ENCODE results near the gene RSRC1.
"Not testable (repeated sequence)": the region's sequence is repeated elsewhere in the genome, so short reads cannot be mapped to it uniquely, and the experiment has no call there.

RSRC1 gene

DNA sequence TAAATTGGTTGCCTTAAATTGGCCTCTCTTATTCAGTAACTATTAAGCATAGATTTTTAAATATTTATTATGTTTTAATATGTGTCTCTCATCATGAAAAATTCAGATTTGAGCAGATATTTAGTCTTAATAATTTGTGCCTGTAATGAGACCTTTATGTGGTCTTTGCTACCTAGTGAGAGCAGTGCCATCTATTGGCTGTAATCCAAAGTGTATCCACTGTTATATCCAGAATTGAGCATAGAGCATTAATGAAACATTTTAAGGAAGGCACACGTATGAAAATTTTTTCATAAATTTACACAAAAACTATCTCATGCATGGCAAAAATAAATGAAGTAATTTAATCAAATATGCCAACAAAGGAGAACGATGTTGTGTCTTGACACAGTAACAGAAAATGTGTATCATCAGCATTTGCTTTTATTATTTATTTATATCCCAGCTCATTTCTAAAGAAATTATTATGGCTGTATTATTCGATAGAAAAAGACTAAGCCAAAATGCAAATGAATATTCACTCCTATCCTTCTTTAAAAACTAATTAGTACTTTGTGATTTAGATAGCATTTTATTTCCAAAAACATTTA lies 203.5 kb downstream of the RSRC1 start:
- DNase-seq (ENCODE audit: low read depth in 2 of 2), result no peak

DNA sequence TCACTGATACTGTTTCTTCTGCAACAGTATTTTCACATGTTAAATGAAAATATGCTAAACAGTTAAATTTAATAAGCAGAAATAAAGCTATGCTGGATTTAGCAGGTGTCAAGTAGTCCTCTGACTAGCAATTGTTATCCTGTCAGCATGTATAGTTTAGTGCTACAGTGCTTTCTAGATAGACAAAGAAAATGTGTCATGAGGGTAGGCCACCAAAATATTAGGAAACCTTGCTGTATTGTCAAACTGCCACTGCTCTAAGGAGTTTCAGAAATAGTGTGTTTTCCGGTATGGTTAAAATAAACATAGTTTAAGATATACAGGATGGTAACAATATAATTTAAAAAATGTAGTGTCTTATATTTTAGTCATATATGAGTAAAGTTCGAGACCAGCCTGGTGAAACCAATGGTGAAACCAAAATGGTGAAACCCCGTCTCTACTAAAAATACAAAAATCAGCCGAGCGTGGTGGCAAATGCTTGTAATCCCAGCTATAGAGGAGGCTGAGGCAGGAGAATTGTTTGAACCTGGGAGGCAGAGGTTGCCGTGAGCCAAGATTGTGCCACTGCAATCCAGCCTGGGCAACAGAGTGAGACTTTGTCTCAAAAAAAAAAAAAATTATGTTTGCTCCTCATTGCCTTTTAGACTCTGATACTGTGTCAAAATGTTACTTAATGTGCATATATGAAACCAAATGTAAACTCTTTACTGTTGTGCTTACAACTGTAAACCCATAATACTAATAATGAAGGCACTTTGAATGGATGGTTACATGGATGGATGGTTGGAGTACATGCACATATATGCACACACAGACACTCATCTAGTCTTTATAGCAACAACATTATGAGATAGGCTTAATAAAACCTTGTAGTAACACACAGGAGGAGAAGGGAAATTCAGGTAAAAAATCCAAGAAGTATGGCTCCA lies 204.8 kb downstream of the RSRC1 start:
- DNase-seq (ENCODE audit: low read depth in 2 of 2), result no peak

DNA sequence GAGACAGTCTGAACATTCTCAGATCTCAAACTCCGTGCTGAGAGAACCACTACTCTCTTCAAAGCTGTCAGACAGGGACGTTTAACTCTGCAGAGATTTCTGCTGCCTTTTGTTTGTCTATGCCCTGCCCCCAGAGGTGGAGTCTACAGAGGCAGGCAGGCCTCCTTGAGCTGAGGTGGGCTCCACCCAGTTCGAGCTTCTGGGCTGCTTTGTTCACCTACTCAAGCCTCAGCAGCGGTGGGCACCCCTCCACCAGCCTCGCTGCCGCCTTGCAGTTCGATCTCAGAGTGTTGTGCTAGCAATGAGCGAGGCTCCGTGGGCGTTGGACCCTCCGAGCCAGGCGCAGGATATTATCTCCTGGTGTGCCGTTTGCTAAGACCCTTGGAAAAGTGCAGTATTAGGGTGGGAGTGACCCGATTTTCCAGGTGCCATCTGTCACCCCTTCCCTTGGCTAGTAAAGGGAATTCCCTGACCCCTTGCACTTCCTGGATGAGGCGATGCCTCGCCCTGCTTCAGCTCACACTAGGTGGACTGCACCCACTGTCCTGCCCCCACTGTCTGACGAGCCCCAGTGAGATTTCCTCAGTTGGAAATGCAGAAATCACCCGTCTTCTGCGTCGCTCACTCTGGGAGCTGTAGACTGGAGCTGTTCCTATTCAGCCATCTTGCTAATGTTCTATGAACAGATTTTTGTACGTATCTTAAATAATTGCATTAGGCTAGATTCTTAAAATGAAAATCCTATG lies 220.0 kb downstream of the RSRC1 start:
- not testable (repeated sequence) for DNase-seq (ENCODE audit: low read depth in 2 of 2)

DNA sequence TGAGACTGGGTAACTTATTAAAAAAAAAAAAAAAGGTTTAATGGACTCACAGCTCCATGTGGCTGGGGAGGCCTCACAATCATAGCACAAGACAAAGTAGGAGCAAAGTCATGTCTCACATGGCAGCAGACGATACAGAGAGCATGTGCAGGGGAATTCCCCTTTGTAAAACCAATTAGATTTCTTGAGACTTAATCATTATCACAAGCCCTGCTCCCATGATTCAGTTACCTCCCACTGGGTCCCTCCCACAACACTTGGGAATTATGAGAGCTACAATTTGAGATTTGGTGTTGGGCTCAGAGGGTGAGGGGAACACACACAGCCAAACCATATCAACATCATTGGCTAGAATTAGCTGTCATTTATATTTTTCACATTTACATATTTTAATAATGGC lies 221.0 kb downstream of the RSRC1 start:
- no peak for DNase-seq (ENCODE audit: low read depth in 2 of 2)

DNA sequence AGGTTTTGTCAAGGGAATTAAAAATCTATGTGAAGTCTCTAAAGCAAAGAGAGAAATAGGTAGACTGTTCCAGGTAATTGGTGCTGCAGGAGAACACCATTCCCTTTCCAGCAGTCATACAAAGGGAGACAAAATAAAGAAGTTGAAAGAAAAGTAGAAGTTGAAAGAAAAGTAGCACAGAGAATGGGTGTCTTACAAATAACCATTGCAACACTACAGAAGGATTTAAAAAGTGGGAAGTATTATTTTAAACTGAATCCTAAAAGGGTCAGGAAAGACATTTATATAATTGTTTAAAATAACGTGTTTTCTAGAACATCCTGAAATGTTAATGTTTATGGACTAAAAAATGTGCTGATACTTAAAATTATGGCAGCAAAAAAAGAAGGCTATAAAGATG lies 223.8 kb downstream of the RSRC1 start:
- DNase-seq (ENCODE audit: low read depth in 2 of 2), result no peak

DNA sequence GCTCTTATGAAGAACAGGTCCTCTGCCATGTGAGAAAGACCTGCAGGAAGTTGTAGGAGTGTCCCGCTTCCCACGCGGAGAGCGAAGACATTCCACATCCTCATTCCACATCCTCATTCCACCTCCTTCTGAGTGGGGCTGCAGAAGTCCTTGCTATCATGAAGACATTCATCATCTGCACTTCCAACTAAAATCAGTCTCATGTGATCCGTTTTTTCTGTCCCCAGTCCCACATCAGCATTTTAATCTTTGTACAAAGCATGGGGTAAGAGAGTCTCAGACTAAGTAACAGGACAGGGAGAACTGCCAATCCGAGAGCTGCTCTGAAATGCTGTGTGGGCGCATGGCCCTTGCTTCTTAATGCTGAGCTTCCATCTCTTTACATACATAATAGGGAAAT lies 227.2 kb downstream of the RSRC1 start:
- no peak for DNase-seq (ENCODE audit: low read depth in 2 of 2)

DNA sequence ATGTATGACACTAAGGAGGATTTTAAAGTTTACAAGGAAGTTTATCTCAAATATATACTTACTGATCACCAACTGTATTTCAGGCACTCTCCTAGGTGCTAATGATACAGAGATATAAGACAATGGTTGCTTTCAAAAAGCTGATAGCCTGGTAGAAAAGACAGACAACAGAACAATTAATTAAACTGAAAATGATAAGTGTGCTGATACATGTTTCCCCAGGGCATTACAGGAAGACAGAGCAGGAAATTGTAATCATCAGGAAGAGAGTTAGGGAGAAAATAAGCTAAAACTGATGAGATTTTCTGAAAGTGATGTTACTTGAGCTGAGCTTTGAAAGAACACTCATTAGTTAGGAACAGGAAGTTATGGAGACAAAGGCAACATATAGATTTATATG lies 229.7 kb downstream of the RSRC1 start:
- DNase-seq (ENCODE audit: low read depth in 2 of 2), result no peak

DNA sequence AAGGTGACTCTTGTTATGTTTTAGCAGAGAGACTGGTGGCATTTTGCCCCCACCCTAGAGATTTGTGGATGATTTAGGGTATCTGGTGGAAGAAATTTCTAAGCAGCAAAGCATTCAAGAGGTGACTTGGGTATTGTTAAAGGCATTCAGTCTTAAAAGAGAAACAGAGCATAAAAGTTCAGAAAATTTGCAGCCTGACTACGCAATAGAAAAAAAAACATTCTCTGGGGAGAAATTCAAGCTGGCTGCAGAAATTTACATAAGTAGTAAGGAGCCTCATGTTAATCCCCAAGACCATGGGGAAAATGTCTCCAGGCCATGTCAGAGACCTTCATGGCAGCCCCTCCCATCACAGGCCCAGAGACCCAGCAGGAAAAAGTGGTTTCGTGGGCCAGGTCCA lies 231.1 kb downstream of the RSRC1 start:
- not testable (repeated sequence) for DNase-seq (ENCODE audit: low read depth in 2 of 2)

DNA sequence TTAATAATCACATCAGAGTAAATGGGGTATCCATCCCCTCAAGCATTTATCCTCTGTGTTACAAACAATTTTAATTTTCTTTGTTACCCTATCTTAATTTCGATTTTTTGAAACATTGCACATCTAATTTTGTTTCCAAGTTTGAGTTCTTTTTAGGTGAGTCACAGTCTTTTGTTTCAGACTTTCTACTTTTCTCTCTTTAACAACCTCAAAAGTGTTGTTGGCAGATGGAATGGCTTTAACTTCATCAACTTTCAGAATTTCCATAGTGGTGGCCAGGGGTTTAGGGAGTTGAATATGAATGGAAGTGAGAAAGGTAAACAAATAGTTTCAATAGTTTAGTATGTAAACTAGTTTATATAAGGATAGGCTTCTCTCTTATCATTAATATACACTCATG lies 238.1 kb downstream of the RSRC1 start:
- DNase-seq (ENCODE audit: low read depth in 2 of 2), result no peak

DNA sequence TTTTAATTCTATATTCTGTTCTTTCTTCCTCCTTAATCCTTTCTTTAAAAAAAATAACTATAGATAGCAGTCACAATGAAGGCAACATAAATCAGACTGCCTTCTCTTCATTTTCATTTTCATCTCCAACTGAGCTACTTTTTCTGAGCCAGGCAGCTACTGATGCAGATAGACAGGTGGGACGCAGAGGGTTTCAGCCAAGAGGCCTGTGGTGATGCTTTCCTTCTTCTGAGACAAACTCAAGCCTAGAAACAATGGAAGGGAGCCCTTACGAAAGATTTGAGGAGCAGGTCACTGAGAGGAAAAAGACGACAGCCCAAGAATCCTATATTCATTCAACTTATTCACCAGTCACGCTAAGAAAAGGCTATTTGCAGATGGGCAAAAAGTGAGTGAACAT lies 241.1 kb downstream of the RSRC1 start:
- DNase-seq (ENCODE audit: low read depth in 2 of 2), result no peak

DNA sequence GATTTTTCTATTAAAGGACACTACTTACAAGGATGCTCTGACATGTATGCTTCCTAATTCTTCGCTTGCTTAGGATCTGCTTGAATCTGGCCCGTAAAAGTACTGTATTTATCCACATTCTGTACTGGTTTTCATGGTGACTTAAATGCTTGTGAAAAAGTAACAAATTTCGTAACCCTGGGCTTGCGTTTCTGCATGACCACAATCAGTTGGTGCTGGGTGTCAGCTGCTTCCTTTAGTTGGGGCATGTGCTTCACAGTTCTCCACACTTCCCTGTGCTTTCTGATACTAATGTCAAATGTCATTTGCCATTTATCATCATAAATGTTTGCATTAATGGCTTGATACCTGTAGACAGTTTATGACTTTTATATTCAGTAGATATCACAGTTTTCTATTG lies 242.7 kb downstream of the RSRC1 start:
- DNase-seq (ENCODE audit: low read depth in 2 of 2), result no peak

DNA sequence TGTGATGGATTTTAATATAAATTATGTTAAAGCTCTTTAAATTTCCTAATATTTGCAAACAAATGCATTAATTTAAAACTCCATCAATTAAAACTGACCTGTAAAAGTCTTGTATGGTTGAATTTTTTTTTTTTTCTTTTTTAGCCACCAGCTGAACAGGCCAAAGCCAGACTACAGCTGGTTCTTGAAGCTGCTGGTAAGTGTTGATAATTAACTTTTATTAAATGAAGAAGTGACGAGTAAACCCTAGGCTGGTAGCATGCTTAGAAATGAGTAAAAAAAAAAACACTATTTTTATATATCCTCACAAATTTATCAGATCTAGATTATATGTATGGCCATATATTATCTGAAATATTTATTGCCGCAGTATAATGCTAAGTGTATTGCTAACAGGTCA lies 244.8 kb downstream of the RSRC1 start:
- DNase-seq (ENCODE audit: low read depth in 2 of 2), result no peak

DNA sequence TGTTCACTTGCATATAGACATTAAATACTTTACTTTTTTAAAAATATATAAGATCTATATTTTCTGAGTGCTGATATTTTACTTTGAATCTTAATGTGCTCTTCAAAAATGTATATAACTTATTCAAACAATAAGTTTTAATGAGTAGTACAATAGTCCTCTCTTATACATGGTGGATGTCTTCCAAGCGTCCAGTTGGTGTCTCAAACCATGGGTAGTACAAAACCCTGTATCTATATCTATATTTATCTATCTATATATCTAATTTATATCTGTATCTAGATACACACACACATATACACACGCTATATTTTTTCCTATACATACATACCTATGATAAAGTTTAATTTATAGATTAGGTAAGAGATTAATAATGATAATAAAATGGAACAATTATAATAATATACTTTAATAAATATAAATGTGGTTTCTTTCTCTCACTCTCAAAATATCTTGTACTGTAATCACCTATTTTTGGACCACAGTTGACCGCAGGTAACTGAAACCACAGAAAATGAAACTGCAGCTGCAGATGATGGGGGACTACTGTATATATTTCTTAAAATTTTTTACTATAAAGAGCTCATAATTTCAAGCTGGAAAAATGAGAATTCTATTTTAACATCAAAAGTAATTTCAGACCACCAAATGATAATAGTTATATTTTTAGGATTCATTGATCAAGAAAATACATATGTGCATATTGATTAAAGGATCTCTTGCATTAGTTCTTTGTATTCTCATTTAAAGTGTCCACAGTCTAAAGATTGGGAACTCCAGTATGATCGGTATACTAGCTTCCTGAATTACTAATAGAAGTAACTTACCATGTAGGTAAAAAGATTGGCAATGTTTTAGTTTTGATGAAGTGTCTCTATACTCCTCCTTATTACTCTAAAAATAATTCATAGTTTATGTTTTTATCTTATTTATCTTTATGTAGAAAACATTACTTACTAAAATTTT lies 246.0 kb downstream of the RSRC1 start:
- DNase-seq (ENCODE audit: low read depth in 2 of 2), result no peak

DNA sequence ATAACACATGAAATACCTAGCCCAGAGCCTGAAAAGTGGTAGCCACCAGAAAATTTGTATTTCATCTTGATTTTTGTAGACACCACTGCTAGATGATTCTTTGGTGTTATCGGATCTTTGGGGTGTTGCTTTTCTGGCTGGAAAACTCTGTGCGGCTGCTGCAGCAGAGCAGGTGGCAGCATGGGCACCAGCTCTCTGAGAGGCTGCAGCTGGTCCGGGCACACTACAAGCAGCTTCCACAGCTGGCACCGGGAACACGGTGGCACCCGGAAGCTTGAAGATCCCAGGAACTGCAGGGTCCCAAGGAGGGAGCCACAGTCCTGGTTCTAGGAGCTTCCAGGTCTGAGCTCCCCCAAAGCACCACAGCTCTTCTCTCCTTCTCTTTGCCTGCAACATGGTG lies 249.4 kb downstream of the RSRC1 start:
- DNase-seq (ENCODE audit: low read depth in 2 of 2), result no peak

DNA sequence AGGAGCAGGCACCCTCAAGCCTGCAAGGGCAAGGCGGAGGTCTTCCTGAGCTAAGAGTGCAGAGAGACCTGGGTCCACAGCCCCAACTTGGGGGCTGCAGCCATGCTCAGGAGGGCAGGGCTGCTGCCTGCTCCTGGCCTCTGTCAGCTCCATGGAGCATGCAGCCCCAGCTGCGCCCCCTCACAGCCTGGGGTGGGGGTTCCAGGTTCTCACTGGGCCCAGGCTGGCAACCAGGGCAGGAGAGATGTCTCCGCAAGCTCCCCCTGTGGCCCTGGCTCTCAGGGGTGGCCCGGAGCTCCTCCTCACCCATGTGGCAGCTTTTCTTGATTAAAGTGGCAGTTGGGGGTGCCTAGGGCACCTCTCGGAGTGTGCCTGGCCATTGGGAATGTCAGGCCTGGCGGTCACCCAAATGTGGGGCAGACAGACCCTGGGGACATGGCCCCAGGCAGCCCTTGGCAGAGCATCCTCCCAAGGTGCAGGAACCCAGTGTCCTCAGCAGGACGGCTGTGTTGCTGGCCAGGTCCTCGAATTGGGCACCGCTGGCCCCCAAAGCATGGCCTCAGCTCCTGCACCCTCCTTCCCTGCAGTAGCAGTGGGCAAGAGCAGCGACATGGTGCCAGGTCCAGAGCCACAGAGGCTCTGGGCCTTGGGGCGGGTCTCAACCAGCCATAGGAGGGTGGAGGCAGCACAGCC lies 251.0 kb downstream of the RSRC1 start:
- no peak for DNase-seq (ENCODE audit: low read depth in 2 of 2)

DNA sequence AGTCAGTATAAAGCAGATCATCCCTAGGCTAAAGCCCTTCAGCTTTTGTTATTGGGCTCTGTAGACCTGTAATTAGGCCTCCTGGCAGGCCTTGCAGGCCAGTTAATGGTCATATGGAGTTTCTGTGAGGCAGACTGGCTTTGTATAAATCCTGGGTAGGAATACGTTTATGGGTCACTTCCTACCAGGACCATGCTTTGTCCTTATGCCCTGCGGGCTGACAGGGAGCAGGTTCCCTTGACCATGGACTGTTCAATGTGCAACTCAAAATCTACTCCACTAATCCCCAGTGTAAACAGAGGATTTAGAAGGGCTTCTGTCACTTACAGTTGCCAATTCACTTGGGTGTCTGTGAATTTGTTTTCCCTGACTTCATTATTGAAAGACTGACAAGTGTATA lies 258.4 kb downstream of the RSRC1 start:
- DNase-seq (ENCODE audit: low read depth in 2 of 2), result no peak

DNA sequence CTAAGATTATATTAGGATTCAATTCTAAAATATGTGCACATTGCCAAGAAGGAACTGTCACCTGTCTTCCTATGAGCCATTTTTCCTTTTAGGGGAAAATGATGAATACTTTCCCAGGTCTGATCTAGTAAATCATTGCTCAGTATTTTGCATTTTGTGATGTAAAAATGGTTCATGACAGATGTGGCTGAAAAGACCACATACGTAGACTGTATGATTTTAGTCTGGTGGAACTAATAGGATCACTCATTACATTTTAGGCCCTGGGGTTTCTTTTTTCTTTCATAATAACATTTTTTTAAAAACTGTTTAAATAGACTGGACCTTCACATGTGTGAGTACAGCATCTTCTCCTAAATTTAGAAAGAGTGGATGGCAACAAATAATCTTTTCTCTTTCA lies 259.4 kb downstream of the RSRC1 start:
- no peak for DNase-seq (ENCODE audit: low read depth in 2 of 2)

DNA sequence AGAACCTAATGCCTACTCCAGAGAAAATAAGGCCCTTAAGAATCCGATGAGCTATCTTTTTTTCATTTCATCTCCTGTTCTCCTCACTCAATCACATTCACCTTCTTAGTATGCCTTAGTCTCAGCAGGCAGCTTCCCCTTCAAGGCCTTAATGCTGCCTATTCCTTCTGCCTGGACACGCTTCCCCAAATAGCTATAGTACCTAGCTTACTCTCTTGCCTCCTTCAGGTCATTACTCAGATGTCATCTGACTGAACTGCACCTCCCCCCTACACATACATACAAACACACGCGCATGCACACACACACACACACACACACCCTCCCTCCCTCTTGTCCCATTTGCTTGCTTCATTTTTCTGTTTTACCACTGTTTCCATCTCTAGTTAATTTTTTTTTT lies 269.6 kb downstream of the RSRC1 start:
- no peak for DNase-seq (ENCODE audit: low read depth in 2 of 2)

DNA sequence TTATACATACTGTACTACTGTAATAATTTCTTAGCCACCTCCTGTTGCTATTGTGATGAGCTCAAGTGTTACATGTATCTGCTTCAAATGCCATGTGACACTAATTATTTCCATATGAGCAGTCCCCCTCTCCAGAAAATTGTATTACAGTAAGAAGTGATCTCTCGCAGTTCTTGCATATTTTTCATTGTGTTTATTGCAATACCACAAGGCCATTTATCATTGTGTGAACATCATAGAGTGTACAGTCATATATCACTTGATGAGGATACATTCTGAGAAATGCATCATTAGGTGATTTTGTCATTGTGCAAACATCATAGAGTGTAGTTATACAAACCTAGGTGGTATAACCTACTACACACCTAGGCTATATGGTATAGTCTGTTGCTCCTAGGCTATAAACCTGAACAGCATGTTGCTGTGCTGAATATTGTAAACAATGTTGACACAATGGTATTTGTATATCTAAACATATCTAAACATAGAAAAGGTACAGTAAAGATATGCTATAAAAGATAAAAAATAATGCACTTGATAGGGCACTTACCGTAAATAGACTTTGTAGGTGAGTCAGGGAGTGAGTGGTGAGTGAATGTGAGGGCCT lies 271.5 kb downstream of the RSRC1 start:
- no peak for DNase-seq (ENCODE audit: low read depth in 2 of 2)

DNA sequence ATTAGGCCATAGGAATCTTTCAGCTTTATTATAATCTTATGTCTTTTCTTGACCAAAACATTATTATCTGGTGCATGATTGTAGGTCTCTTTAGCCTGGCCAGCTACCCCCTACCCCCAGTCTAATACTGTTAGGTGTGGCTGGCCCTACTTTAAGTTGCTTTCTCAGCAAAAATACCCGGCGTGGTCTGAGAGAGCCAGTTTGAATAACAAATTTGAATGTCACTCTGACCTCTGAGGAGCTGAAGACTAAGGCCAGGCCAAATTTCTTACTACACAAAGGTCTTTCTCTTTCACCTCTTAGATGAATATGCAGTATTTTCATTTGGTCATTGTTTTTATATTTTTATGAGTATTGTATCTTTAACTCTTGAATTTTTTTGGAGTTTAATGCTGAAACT lies 272.6 kb downstream of the RSRC1 start:
- no peak for DNase-seq (ENCODE audit: low read depth in 2 of 2)

DNA sequence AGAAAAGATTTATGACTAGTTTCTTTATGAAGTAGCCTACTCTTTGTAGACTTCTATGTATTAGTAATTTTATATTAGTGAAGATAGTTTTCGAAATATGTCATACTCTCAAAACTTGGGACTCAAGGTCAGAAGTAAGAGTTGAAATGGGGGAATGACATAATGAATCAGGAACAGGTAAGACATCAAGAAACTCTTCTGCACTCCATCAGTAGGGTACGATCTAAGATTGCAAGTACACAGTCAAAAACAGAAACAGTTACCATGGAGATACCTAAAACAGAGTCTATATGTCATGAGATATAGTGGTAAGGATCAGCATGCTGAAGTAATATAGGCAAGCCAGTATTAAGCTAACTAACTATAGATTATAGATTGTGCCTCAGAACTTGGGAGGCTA lies 274.1 kb downstream of the RSRC1 start:
- no peak for DNase-seq (ENCODE audit: low read depth in 2 of 2)
